HepG2 (cell line): ENCODE data around the gene DENND4C. TPM values are rescaled to one million over a fixed set of nuclear protein-coding genes. Genes with fewer than 3 reads are reported as not detected.

Experiments used
- ATAC-seq: fragments of 200-7000 bp; cut with Tn5 transposase; 3 replicates; pipeline ENCODE4 v1.9.1; 2020; ENCODE audit warnings: mild to moderate bottlenecking, moderate library complexity
- BruUV-seq: library from RNA; stranded (reverse); fragments of 400-500 nt; replicated peaks from 2 replicates; lab custom pipeline; 2021; lab: Mats Ljungman, UMichigan
- CTCF ChIA-PET: fragments of 300-600 bp; formaldehyde crosslinking; extraction: SDS; loops from one replicate; lab custom pipeline; 2021; ENCODE audit warnings: low total read pairs, inconsistent platforms, low intra/inter-chr PET ratio; lab: Yijun Ruan, JAX
- POLR2A ChIA-PET: fragments of 350-600 bp; sonication (Branson Sonifier 250); formaldehyde crosslinking; loops from one replicate; lab custom pipeline; 2020; ENCODE audit warnings: antibody characterized with exemption, inconsistent platforms; lab: Yijun Ruan, JAX
- DNase-seq: peaks from one replicate; pipeline ENCODE4 v3.0.0-alpha.2; 2015; ENCODE audit warnings: low spot score
- FAIRE-seq: peaks from 3 replicates; lab custom pipeline; 2011; peaks lifted over from hg19 to GRCh38; lab: Jason Lieb, UNC
- H2AFZ ChIP-seq: one replicate; pipeline ENCODE4 v1.6.1; 2011; ENCODE audit warnings: low read length, inconsistent platforms
- H3K27ac ChIP-seq: fragments of 300-600 bp; 3 replicates; pipeline ENCODE4 v1.8.0; 2011; ENCODE audit warnings: mixed run types, mild to moderate bottlenecking, mixed read lengths, low read length, inconsistent platforms; ENCODE audit not compliant: insufficient read depth; ENCODE audit errors: extremely low read length
- H3K27me3 ChIP-seq, 2 experiments: fragments of 200-600 bp in 1 of 2; 2 replicates in 1 of 2; 3 replicates in 1 of 2; pipeline versions ENCODE4 v1.6.0 to v1.8.0; 2011; ENCODE audit warnings: low read length in 2 of 2, mild to moderate bottlenecking in 2 of 2, moderate library complexity in 2 of 2, inconsistent platforms in 1 of 2; ENCODE audit not compliant: insufficient read depth in 2 of 2, control insufficient read depth in 1 of 2
- H3K36me3 ChIP-seq, 2 experiments: fragments of 200-600 bp in 1 of 2; replicated peaks in 1 of 2; 2 replicates in 1 of 2; 3 replicates in 1 of 2; pipeline versions ENCODE4 v1.5.1 to v1.8.0; 2011; ENCODE audit warnings: low read length in 2 of 2, inconsistent platforms in 1 of 2; ENCODE audit not compliant: insufficient read depth in 2 of 2, control insufficient read depth in 1 of 2
- H3K4me1 ChIP-seq: 2 replicates; pipeline ENCODE4 v1.5.1; 2012; ENCODE audit warnings: low read length, inconsistent platforms; ENCODE audit not compliant: insufficient read depth
- H3K4me2 ChIP-seq: 2 replicates; pipeline ENCODE4 v1.6.0; 2011; ENCODE audit warnings: low read depth, low read length, inconsistent platforms
- H3K4me3 ChIP-seq, 3 experiments: fragments of 200-600 bp in 1 of 3; sonication (generic), shearing (Covaris generic) in 1 of 3; replicated peaks in 1 of 3; 2 replicates each; pipeline ENCODE4 v1.5.1; 2011 to 2016; ENCODE audit warnings: low read length in 3 of 3, inconsistent platforms in 2 of 3, low read depth in 2 of 3, mild to moderate bottlenecking in 2 of 3, control low read depth in 1 of 3, mixed read lengths in 1 of 3; ENCODE audit not compliant: insufficient read depth in 1 of 3
- H3K79me2 ChIP-seq: one replicate; pipeline ENCODE4 v1.6.1; 2011; ENCODE audit warnings: low read length, inconsistent platforms; ENCODE audit not compliant: insufficient read depth
- H3K9ac ChIP-seq: 2 replicates; pipeline ENCODE4 v1.6.0; 2011; ENCODE audit warnings: mild to moderate bottlenecking, low read depth, low read length, inconsistent platforms; ENCODE audit not compliant: insufficient read depth
- H3K9me3 ChIP-seq: 2 replicates; pipeline ENCODE4 v1.5.1; 2012; ENCODE audit warnings: mild to moderate bottlenecking, low read length
- H4K20me1 ChIP-seq: 2 replicates; pipeline ENCODE4 v1.6.0; 2011; ENCODE audit warnings: inconsistent platforms, mild to moderate bottlenecking, low read length, moderate library complexity; ENCODE audit not compliant: insufficient read depth
- CSRNP1 ChIP-seq: sonication (generic); formaldehyde crosslinking; IDR thresholded peaks from 2 replicates; pipeline ENCODE4 v1.8.1; 2023; ENCODE audit warnings: mild to moderate bottlenecking, missing genetic modification reagents
- NPAS2 ChIP-seq: sonication (generic); formaldehyde crosslinking; IDR thresholded peaks from 2 replicates; pipeline ENCODE4 v1.8.0; 2022; ENCODE audit warnings: mild to moderate bottlenecking, missing genetic modification reagents, borderline replicate concordance
- RAD21 ChIP-seq: fragments of 450-650 bp; formaldehyde crosslinking; IDR thresholded peaks from 2 replicates; pipeline ENCODE4 v1.5.0; 2020; ENCODE audit warnings: mild to moderate bottlenecking
- RBFOX2 ChIP-seq: fragments of 200-400 bp; formaldehyde crosslinking; IDR thresholded peaks from 2 replicates; pipeline ENCODE4 v1.6.1; 2017; ENCODE audit warnings: low read depth, mild to moderate bottlenecking, low read length
- ZBTB38 ChIP-seq: sonication (generic); formaldehyde crosslinking; IDR thresholded peaks from 2 replicates; pipeline ENCODE4 v1.5.1; 2020; ENCODE audit warnings: mild to moderate bottlenecking, missing genetic modification reagents
- ZNF354B ChIP-seq: sonication (generic); formaldehyde crosslinking; IDR thresholded peaks from 2 replicates; pipeline ENCODE4 v1.8.0; 2022; ENCODE audit warnings: mild to moderate bottlenecking, missing genetic modification reagents
- ZNF484 ChIP-seq: sonication (generic); formaldehyde crosslinking; IDR thresholded peaks from 2 replicates; pipeline ENCODE4 v1.5.1; 2020; ENCODE audit warnings: mild to moderate bottlenecking, low read depth, missing genetic modification reagents, borderline replicate concordance
- WGBS: methylation state at CpG from one replicate; pipeline ENCODE4 v1.1.6; 2017; ENCODE audit warnings: low lambda C conversion rate; 5-methylcytosine and 5-hydroxymethylcytosine counted together
- in situ Hi-C: cut with HindIII; loops from 2 replicates; pipeline ENCODE4 v1.10.0; 2017; ENCODE audit warnings: low pct_unique_long_range_greater_than_20kb; ENCODE audit not compliant: extremely low pct_ligation_motif_present
- intact Hi-C: fragments of 100-400 bp; cut with micrococcal nuclease; formaldehyde crosslinking; loops from one replicate; pipeline ENCODE4 v1.10.0; 2022; ENCODE audit not compliant: unreplicated experiment
- polyA plus RNA-seq, 8 experiments: library from polyadenylated mRNA; depleted of rRNA in 3 of 8; stranded (reverse) in 7 of 8; unstranded in 1 of 8; fragments of >200 nt; fragmentation: Illumina TruSeq in 4 of 8; extraction: Trizol in 4 of 8; gene quantifications; 2 replicates each; pipeline versions ENCODE4 v1.2.1 to v1.2.3, GENCODE V29; 2011 to 2016; ENCODE audit warnings: low read depth in 4 of 8, missing spikeins in 1 of 8, mixed read lengths in 1 of 8; ENCODE audit not compliant: insufficient read depth in 1 of 8
- total RNA-seq, 5 experiments: library from RNA; depleted of rRNA; stranded (reverse); fragments of >200 nt; fragmentation: Illumina TruSeq; extraction: Trizol; gene quantifications; 2 replicates each; pipeline ENCODE4 v1.2.3, GENCODE V29; 2016; ENCODE audit warnings: low read depth in 1 of 5

Gene DENND4C
- total and polyA plus RNA-seq, 2 of the 13 experiments (the other 11 are each of a cell fraction or from before 2014, with no cell fraction given), result 19.1 to 27.2 TPM

GRCh38 chr9:19420877-19421276, 190.4 kb downstream of the DENND4C start:
- no peak overlapping the region for H3K4me2 ChIP-seq
- POLR2A ChIA-PET, result no interaction called here
- TF ChIP-seq RAD21 (no peak), RBFOX2 (no peak), ZBTB38 (CRISPR knock-in tag) (no peak), CSRNP1 (CRISPR knock-in tag) (no peak), ZNF354B (no peak), ZNF484 (CRISPR knock-in tag) (no peak), NPAS2 (no peak)
- TF ChIP-seq, all 625 proteins: peak for 0
- H3K4me1 ChIP-seq, result no peaks in the 10 kb centered on the region
- no peaks in the 10 kb centered on the region for H3K36me3 ChIP-seq
- no TSS peak for BruUV-seq
- no peak for DNase-seq
- in situ Hi-C loops (no loop called here), intact Hi-C loops (no loop called here)
- no peak overlapping the region for H2AFZ ChIP-seq
- no peaks in the 10 kb centered on the region for H3K79me2 ChIP-seq
- H3K27me3 ChIP-seq, result no peaks in the 10 kb centered on the region
- no peak for ATAC-seq
- no peak overlapping the region for H3K9ac ChIP-seq
- H3K4me3 ChIP-seq, result no peak overlapping the region
- CTCF ChIA-PET, result no interaction called here
- H4K20me1 ChIP-seq, result no peaks in the 10 kb centered on the region
- FAIRE-seq, result no peak
- H3K27ac ChIP-seq, result no peak overlapping the region
- WGBS, result 100% methylated on average over 1 of the region's 1 CpG
- H3K9me3 ChIP-seq, result no peaks in the 10 kb centered on the region

Other genes with a start within 250 kb of the DENND4C start
- gene SAXO1, start 197.5 kb upstream of the DENND4C start, total RNA-seq (2016; rRNA removed; fragmentation: Illumina TruSeq; extraction: Trizol), result not detected in 2 replicates
- not detected in 2 replicates for gene SAXO1, start 197.5 kb upstream of the DENND4C start, polyA plus RNA-seq (2011; rRNA removed)
- 37.5 and 56.9 TPM in 2 replicates for gene RRAGA, start 181.3 kb upstream of the DENND4C start, total RNA-seq (2016; rRNA removed; fragmentation: Illumina TruSeq; extraction: Trizol)
- 81.5 and 118 TPM in 2 replicates for gene RRAGA, start 181.3 kb upstream of the DENND4C start, polyA plus RNA-seq (2011; rRNA removed)
- gene HAUS6, start 127.8 kb upstream of the DENND4C start, total RNA-seq (2016; rRNA removed; fragmentation: Illumina TruSeq; extraction: Trizol), result 31.1 and 51.3 TPM in 2 replicates
- gene HAUS6, start 127.8 kb upstream of the DENND4C start, polyA plus RNA-seq (2011; rRNA removed), result 6.2 and 9.8 TPM in 2 replicates
- 173 and 246 TPM in 2 replicates for gene PLIN2, start 103.2 kb upstream of the DENND4C start, total RNA-seq (2016; rRNA removed; fragmentation: Illumina TruSeq; extraction: Trizol)
- 822 and 951 TPM in 2 replicates for gene PLIN2, start 103.2 kb upstream of the DENND4C start, polyA plus RNA-seq (2011; rRNA removed)
- gene RPS6, start 149.5 kb downstream of the DENND4C start, total RNA-seq (2016; rRNA removed; fragmentation: Illumina TruSeq; extraction: Trizol), result 2,504 and 3,005 TPM in 2 replicates
- 1,805 and 2,147 TPM in 2 replicates for gene RPS6, start 149.5 kb downstream of the DENND4C start, polyA plus RNA-seq (2011; rRNA removed)
- gene ACER2, start 178.3 kb downstream of the DENND4C start, total RNA-seq (2016; rRNA removed; fragmentation: Illumina TruSeq; extraction: Trizol), result 2.1 and 3.4 TPM in 2 replicates
- 1.9 and 2.6 TPM in 2 replicates for gene ACER2, start 178.3 kb downstream of the DENND4C start, polyA plus RNA-seq (2011; rRNA removed)